NCI-H1092 treated with DMSO at 0.1 percent for 48 hours (cell line): ENCODE data around the gene IQSEC1.
A peak's percentile ranks its signal among the peaks of the same experiment; 100 is the strongest.

Source experiments
- DNase-seq: peaks from one replicate; lab custom pipeline; 2025; lab: John Stamatoyannopoulos, UW

Gene IQSEC1

DNA sequence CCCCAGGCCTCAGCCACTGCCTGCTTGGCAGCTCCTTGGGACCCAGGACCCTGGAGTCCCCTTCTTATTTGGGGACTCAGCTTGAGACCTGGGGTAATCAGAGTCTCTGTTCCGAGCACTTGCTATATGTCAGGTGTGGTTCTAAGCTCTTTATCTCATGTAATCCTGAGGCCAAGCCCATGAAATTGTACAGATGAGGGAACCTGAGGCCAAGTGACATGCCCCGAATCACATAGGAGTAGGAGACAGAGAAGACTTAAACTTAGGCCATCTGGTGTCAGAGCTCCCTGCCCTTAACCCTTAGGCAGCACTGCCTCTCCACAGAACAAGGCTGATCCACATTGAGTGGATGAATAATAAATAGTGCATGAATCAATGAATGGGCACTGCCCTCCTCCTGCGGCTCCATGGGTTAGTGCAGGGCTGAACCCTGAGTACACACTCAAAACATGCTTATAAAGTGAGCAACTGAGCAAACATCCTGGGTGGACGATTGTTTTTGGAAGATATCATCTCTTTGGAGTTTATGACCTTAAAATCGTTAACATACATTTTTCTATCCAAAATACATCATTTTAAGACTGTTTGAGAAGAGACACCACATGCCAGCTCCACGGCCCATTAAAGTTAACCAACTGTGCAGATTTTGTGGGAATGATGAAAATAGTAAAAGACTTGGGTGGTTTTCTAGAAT lies 33.2 kb upstream of the IQSEC1 start:
- no peak for DNase-seq

DNA sequence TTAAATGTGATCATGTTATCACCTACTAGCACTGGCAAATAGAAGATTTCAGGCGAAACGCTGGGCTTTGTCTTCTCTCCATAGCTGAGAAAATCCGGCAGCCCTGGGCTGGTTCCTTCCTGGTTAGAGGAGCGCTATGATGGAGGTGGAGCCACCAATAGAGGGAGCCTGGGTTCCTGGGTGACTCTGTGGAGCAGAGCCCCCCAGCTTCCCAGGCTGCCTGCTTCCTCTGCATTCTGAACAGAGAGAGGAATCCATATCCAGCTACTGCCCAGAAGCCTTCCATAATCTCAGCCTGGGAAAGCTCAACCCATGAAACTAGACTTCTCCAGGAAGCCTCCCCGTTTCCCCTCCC lies 32.6 kb upstream of the IQSEC1 start:
- DNase-seq = no peak

DNA sequence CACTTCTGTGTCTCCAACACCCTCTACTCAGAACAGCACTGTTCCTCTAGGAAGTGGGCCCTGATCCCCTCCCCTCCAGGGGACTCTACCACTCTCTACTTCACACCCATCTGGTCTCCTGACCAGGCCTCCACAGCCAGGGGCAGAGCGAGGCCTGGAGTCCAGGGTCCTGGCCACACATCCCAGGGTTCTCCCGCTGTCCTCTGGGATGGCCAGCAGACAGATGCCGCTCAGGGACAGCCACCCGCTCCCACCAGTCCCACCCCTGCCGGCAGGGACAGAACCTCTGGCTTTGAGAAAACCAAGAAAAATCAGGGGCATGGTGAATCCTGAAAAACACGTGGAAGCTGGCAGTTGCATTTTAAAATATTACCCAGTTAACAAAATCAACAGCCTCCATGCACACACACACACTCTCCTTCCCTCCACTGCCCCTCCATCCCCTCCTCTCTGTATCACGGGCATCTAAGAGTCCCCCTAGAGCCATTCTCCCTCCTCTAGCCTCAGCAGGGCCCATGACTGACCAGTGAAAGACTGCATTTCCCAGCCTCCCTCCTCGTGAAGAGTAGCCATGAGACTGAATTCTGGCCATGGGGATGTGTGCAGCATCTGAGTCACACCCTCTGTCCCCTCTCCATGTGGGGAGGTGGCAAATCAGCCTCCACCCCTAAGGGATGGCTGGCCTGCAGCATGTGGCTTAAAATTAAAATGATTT lies 32.1 kb upstream of the IQSEC1 start:
- no peak for DNase-seq

DNA sequence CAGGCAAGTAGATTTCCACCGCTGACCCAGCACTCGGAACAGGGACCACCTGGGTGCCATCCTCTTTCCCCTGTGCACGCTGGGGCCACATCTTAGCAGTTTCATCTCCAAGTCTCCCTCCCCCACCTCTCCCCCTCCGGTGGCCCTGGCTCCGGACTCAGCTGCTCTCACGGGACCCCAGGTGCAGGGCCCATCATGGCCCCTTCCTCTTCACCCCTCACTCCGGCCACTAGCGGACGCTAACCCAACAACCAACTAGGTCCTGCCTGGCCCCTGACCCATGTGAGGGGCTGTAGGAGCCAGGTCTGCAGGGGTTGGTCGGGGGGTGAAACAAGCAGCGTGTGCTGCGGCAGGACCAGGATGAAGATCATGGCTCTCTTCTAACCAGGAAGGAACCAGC lies 31.3 kb upstream of the IQSEC1 start:
- DNase-seq = no peak

DNA sequence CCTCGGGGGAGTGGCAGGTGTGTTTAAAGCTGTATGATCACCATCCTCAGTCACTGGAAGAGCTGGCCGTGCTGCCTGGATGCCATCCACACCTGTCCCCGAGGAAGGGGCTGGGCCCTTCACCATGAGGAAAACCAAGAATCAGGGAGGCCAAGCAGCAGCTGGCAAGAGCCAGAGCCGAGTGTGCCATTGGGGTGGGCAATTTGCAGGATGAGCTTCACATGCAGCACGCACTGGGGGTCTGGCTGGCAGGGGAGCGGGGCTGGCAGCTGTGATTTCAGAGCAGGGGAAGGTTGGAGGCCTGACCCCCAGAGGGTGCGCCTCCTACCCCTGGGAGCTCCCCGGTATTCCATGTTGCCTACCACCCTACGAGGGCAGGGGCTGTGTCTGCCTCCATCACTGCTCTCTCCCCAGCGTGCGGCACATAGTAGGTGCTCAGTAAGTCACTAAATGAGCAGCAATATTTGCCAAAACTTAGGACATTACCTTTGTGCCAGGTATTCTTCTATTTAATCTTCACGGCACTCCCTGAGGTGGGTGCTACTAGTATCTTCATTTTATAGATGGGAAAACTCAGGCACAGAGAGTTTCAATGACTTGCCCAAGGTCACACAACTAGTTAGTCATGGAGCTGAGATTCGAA lies 30.3 kb upstream of the IQSEC1 start:
- no peak for DNase-seq

DNA sequence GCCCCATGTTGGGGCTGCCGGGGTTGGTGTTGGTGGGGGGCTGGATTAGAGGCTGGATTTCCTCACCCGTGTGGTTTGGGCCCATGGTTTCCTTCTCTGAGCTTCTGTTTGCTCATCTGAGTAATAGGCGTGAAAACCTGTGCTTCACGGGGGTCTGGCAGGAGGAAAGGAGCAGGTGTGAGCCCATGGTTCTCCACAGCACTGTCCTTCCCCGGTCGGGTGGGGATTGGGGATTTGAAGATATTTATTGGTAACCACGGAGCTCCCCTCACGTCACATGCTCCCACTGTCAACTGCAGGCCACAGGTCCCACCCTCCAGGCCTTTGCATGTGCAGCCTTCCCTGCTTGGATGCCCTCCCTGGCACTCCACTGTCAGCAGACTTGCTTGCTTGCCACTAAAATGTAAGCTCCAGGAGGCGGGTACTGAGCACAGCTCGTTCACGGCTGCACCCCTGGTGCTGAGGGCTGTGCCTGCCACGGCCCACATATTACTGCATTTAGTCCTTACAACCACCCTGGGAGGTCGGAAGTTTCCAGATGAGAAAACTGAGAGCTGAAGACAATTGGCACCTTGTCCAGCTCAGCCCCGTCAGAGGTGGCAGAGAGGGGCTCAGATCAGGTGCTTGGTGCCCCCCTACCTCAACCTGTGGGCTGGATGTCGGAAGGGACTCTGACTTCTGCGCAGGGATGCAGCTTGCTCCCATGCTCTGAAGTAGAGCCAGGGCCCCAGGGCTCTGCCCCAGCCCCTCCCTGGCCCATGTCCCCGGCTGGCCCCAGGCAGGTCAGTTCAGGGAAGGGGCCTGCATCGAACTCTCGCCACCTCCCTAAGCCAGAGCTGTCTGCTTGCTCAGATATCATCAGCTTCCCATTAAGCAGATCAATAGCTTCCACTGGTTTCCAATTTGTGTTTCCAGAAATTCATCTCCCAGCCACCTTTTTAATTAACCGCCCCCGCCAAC lies 29.4 kb upstream of the IQSEC1 start:
- no peak for DNase-seq

DNA sequence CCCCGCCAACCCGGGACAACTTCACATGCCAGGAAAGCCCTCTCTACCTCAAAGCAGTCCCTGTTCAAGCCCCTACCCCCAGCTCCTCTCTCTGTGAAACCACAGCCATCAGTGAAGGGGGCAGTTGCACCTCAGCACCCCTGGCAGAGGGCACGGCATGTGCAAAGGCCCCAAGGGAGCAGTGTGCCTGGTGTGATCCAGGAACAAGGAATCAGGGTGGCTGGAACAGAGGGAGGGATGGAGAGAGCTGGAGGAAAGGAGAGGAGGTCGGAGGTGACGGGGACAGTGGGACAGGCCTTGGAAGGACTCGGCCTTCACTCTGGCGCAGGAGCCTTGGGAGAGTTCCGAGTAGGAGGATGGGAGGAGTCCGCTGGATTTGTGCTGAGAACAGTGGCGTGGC lies 26.5 kb upstream of the IQSEC1 start:
- no peak for DNase-seq

DNA sequence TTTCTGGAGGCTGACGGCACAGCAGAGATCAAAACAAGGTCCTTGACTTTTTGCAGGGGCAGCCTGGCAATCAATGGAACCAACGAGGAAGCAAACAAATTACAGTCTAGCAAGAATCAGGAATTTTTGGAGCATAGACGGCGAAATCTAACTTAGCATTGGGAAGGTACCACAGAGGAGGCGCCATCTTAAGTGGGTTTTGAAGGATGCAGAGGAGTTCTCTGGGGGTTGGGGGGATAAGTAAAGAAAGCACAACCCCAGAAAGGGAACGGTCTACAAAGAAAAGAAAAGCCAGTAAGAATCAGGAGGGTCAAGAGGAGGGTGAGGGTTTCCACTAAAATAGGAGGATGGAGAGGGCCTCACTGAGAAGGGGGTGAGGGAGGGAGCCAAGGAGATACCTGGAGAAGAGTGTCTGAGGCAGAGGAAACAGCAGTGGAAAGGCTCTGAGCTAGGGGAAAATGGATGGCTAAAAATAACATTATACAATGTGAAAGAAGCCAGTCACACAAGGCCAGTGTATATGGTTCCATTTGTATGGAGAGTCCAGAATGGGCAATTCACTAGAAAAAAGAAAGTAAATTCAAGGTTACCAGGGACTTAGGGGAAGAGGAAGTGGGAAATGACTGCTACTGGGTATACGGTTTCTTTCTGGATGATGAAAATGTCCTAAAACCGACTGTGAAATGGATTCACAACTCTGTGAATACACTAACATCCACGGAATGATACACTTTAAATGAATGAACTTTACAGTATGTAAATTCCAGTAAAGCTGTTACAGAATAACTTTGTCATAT lies 25.2 kb upstream of the IQSEC1 start:
- no peak for DNase-seq

DNA sequence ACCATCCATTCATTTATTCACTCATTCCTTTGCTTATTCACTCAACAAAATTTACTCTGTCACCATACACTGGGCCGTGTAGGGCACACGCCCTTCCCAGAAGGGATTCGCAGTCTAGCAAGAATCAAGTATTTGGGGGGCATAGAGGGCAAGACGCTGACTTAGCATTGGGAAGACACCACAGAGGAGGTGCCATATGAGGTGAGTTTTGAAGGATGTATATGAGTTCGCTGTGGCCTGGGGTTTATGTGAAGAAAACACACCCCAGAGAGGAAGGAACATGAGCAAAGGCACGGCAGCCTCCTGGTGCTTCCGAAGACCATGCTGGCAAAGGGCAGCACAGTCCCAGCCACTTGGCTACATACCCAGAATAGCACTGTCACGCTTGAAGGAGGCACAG lies 23.1 kb upstream of the IQSEC1 start:
- DNase-seq = no peak

DNA sequence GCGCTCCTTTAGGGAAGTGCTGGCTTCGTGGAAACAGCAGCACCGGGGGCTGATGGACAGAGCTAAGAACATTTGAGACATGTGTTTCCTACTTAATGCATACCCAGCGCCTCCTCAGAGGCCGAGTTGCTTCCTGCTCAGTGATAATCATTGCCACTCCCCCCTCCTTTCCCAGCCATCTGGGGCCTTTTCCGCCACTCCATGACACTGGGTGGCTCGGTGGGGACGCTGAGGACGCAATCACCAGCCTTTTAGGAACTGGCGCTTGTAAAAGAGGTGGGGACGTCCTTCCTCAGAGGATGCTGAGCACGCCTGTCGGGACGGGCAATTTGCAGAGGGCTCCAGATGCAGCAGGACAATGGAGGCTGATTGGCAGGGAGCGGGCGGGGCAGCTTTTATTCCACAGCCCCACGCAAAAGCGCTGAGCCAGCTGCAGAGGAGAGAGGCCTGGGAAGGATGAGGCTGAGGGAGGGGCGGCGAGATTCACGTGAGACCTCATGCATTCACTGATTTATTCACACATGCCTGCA lies 22.2 kb upstream of the IQSEC1 start:
- DNase-seq = no peak

DNA sequence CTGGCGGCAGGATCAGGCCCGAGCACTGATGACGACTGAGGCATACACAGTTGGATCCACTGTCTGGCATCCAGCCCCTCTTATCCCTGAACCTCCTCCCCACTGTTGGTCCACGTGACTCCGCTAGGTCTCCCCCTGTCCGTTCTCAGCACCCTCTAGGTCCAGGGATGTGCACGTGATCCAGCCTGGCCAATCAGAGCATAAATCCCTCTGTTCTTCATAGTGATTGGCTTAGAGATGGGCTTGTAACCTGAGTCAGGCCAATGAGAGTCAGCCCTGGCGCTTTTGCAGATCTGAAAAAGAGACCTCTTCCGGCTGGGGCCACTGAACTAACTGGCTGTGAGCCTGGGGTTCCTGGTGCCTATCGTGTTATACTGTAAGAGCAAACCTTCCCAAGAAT lies 20.5 kb upstream of the IQSEC1 start:
- no peak for DNase-seq

DNA sequence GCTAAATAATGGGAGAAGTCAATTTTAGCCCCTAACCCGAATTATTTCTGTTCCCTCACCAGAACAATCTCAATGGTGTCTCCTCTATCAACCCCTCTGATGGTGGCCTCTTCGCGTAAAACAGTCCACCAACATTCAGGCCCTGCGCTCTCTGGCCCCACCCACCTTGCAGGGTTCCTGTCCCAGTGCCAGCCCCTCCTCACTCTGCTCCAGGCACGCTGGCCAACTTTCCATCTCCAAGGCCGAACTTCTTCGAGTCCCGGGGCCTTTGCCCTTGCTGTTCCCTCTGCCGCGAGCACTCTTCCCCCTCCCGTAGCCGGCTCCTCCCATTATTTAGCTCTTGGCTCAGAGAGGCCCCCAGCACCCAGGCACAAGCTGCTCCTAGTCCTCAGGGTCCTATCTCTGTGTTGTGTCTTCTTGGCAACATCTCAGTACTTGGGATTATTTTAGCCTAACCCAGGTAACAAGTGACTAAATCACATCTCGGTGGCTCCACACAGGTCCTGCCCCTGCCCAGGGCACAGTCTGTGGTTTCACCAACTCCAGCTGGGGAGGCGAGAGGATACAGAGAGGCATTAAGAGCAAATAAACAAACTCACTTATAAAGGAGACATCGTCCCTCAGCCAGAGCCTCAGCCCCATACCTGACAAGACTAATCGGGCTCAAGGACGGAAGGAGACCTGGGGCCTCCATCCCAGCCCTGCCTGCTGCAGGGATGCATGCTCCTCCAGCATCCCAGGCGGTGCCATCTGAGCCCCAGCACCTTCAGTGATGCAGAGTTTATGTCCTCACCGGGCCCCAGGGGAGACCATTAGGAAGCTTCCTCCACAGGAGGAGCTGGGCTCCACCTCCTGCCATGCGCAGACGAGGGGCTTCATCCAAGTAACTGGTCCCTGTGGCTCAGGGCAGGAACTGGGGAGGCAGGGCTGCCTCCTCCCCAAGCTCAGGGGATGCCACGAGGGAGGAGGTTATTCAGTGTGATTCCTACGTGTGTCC lies 19.7 kb upstream of the IQSEC1 start:
- no peak for DNase-seq

DNA sequence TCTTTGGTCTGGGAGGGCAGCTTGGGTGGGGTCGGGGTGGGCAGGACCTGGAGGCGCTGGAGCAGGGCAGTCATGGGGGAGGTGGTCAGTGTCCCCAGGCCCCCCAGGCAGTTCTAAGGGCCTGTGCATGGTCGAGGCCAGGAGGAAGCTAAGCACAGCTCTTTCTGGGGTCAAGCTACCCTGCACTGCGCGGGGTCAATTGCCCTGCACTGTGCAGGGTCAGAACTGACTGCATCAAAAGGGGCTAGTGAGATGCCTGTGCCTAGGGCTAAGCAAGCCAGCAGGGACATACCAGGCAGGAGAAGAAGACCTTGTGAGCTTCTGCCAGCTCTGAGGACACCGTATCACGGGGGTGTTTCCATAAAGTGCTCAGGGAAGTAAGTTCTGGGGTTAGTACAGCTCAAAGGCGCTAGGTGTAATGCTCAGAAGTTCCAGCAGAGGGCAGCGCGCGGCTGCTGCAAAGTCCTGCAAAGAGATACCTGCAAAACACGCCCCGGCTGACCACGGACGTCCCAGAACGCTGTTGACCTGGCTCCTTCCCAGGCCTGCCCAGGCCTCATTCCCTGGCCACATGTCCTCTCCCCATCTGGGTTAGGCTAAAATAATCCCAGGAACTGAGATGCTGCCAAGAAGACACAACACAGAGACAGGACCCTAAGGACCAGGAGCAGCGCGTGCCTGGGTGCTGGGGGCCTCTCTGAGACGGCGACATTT lies 18.8 kb upstream of the IQSEC1 start:
- peak; percentile 49 for DNase-seq

DNA sequence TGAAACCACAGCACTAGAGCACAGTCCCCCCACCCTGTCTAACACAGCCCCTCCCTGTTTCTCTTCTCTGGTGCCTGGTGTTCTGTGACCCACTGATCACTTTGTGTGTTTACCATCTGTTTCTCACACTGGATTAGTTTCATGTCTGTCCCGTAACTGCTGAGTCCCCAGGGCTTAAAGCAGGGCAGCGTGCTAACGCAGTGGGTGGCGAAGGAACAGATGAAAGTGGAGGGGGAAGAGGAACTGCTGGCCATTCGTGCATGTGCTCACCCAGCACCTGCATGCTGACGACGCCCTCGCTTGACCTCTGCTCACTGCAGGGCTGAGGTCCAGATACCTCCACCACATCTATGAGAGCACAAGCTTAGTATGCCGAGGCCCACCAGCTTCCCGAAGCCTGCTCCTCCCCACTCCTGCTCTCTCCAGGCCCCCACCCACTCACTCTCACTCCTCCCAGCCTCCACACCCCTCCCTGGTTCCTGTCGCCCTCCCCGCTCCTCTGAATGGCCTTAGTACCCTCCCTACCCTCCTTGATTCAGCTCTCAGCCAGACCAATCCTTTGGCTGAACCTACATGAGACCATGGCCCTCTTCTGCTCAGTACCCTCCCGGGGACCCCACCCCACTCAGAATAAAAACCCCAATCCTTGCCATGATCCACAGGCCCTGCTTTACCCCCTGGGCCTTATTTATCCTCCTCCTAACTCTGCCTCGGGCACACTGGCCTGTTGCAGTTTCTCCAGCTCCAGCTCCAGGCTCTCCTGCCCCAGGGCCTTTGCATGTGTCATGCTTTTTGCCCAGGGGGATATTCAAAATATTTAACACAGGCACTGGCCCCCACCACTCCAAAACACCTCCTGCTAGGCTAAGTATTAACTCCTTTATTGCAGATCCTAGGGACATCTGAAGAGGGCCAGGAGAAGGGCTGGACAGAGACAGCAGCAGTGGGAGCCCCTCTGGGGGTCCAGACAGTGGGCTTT lies 15.1 kb upstream of the IQSEC1 start:
- peak; percentile 47 for DNase-seq

DNA sequence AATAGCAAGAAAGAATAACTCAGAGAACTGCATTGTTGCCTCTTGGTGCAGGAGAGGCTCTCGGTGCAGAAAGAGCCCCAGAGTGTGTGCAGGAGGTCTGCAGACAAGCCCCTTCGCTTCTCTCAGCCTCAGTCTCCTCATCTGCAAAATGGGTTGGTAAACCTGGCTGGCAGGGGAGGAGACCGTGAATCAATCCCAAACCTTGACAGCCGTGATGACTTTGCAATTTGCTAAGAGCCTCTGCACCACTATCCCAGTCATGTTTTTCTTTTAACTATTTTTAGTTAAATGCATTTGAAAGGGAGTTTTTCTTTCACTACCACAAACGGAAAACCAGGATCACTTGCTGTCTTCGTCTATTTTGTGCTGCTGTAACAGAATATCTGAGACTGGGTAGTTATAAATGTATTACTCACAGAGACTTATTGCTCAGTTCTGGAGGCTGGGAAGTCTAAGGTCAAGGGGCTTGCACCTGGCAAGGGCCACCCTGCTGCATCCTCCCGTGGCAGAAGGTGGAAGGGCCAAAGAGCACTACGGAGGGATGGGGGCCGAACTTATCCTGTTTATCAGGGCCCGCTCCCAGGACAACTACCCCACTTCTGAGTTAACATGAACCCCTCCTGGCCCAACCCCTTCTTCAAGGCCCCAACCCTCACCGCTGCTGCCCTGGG lies 14.2 kb upstream of the IQSEC1 start:
- DNase-seq = no peak

DNA sequence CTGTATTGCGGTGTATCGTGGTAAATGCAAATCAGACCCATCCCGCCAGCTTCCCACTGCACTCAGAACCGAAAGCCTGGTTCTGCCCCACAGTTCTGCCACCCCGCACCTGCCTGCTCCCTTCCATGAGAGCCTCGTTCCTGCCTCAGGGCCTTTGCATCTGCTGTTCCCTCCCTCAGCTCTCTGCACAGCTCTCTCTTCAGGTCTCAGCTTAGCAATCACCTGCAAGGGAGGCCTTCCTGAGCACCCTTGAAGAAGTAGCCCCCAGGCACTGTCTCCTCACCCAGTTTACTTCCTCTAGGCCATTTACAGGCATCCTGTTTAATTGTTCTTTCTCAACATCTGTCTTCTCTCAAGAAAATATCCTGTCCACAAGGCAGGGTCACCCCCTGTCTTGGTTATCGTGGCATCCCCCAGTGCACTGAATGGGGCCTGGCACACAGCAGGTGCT lies 13.3 kb upstream of the IQSEC1 start:
- no peak for DNase-seq

DNA sequence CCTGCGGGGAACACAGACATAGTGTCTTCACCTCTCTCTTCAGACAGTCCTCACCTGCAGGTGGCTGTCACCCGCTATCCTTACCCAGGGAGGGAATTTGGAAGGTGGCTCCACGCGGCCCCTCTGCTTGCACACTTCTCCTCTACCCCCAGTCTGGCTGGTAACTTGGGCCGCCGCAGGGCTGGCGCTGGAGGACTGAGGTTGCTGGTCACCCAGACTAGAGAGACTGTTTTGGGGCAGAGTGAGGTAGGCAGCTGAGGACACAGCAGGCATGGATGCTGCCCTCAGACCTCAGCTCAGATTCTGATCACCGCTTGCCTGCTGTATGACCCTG lies 12.6 kb upstream of the IQSEC1 start:
- no peak for DNase-seq
